Activated T-helper 17 cell treated with anti-CD3 and anti-CD28 coated beads, Interleukin-2, amount 50 U/mL, for 72 hours (primary cell): ENCODE results near the gene CUL9. TPM values are rescaled to one million over a fixed set of nuclear protein-coding genes. Genes with fewer than 3 reads are reported as not detected.

Experiments used
- ATAC-seq: fragments of 150-1000 bp; cut with Tn5 transposase; replicated peaks from 2 replicates; pipeline ENCODE4 v1.10.0; 2021; ENCODE audit warnings: mild to moderate bottlenecking, moderate library complexity
- H3K27ac Mint-ChIP-seq: one replicate; pipeline ENCODE4 v1.8.0; 2022; ENCODE audit warnings: mixed read lengths
- H3K27me3 Mint-ChIP-seq: one replicate; pipeline ENCODE4 v1.8.0; 2022; ENCODE audit warnings: mixed read lengths
- H3K36me3 Mint-ChIP-seq: one replicate; pipeline ENCODE4 v1.8.0; 2022; ENCODE audit warnings: low read depth, mild to moderate bottlenecking, mixed read lengths
- H3K4me1 Mint-ChIP-seq: one replicate; pipeline ENCODE4 v1.8.0; 2022; ENCODE audit warnings: mixed read lengths
- H3K4me3 Mint-ChIP-seq: one replicate; pipeline ENCODE4 v1.8.0; 2022; ENCODE audit warnings: mild to moderate bottlenecking, mixed read lengths
- H3K9me3 Mint-ChIP-seq: one replicate; pipeline ENCODE4 v1.8.0; 2022; ENCODE audit warnings: mixed read lengths
- total RNA-seq, 2 donors: library from RNA; stranded (reverse); gene quantifications; one replicate each; pipeline ENCODE4 v1.2.3, GENCODE V29; 2022

CUL9 gene
- total RNA-seq, 2 donors from 2014 or later, result 40.7 to 44.9 TPM

- no peaks in the 10 kb centered on the region for H3K27me3 Mint-ChIP-seq
- H3K36me3 Mint-ChIP-seq, result peaks cover 57% of the 10 kb centered on the region
- H3K4me1 Mint-ChIP-seq, result no peaks in the 10 kb centered on the region
- peak overlapping the region; percentile 22 for H3K27ac Mint-ChIP-seq
- no peak overlapping the region for H3K4me3 Mint-ChIP-seq
- no peak for ATAC-seq
- H3K9me3 Mint-ChIP-seq, result no peaks in the 10 kb centered on the region
Measured at GRCh38 chr6:43202451-43202850, 20.5 kb downstream of the CUL9 start.

- H3K4me3 Mint-ChIP-seq, result no peak overlapping the region
- no peaks in the 10 kb centered on the region for H3K27me3 Mint-ChIP-seq
- no peak overlapping the region for H3K27ac Mint-ChIP-seq
- H3K4me1 Mint-ChIP-seq, result no peaks in the 10 kb centered on the region
- H3K36me3 Mint-ChIP-seq, result peaks cover 52% of the 10 kb centered on the region
- ATAC-seq, result no peak
- no peaks in the 10 kb centered on the region for H3K9me3 Mint-ChIP-seq
Measured at GRCh38 chr6:43203029-43203717, 21.2 kb downstream of the CUL9 start.

GRCh38 chr6:43203718-43204095 is 21.7 kb downstream of the CUL9 start:
- no peaks in the 10 kb centered on the region for H3K4me1 Mint-ChIP-seq
- peak overlapping the region; percentile 10 for H3K27ac Mint-ChIP-seq
- H3K9me3 Mint-ChIP-seq, result no peaks in the 10 kb centered on the region
- no peaks in the 10 kb centered on the region for H3K27me3 Mint-ChIP-seq
- H3K36me3 Mint-ChIP-seq, result peaks cover 50% of the 10 kb centered on the region
- no peak for ATAC-seq
- H3K4me3 Mint-ChIP-seq, result no peak overlapping the region

GRCh38 chr6:43204271-43205105 is 22.5 kb downstream of the CUL9 start:
- no peak for ATAC-seq
- no peaks in the 10 kb centered on the region for H3K9me3 Mint-ChIP-seq
- no peak overlapping the region for H3K4me3 Mint-ChIP-seq
- H3K27ac Mint-ChIP-seq, result peak overlapping the region; percentile 10
- peaks cover 42% of the 10 kb centered on the region for H3K36me3 Mint-ChIP-seq
- H3K27me3 Mint-ChIP-seq, result no peaks in the 10 kb centered on the region
- no peaks in the 10 kb centered on the region for H3K4me1 Mint-ChIP-seq

GRCh38 chr6:43205849-43206248 is 23.9 kb downstream of the CUL9 start:
- Mint-ChIP-seq H3K9me3 (no peaks in the 10 kb centered on the region), H3K36me3 (peaks cover 30% of the 10 kb centered on the region)
- no peak for ATAC-seq

GRCh38 chr6:43207286-43207685 is 25.3 kb downstream of the CUL9 start:
- no peak overlapping the region for H3K4me3 Mint-ChIP-seq
- H3K36me3 Mint-ChIP-seq, result peaks cover 25% of the 10 kb centered on the region
- no peaks in the 10 kb centered on the region for H3K4me1 Mint-ChIP-seq
- no peak for ATAC-seq
- H3K9me3 Mint-ChIP-seq, result no peaks in the 10 kb centered on the region
- no peak overlapping the region for H3K27ac Mint-ChIP-seq
- no peaks in the 10 kb centered on the region for H3K27me3 Mint-ChIP-seq

More at GRCh38 chr6:43205849-43206248, 23.9 kb downstream of the CUL9 start:
- Mint-ChIP-seq H3K27ac (peak overlapping the region; percentile 24), H3K27me3 (no peaks in the 10 kb centered on the region), H3K4me1 (no peaks in the 10 kb centered on the region), H3K4me3 (no peak overlapping the region)

GRCh38 chr6:43211955-43212354 is 30.0 kb downstream of the CUL9 start:
- Mint-ChIP-seq H3K36me3 (peaks cover 12% of the 10 kb centered on the region), H3K27ac (no peak overlapping the region), H3K4me3 (no peak overlapping the region), H3K9me3 (no peaks in the 10 kb centered on the region), H3K27me3 (no peaks in the 10 kb centered on the region), H3K4me1 (no peaks in the 10 kb centered on the region)
- ATAC-seq, result no peak

GRCh38 chr6:43213431-43213830 is 31.4 kb downstream of the CUL9 start:
- H3K4me3 Mint-ChIP-seq, result no peak overlapping the region
- no peaks in the 10 kb centered on the region for H3K27me3 Mint-ChIP-seq
- no peak for ATAC-seq
- no peaks in the 10 kb centered on the region for H3K4me1 Mint-ChIP-seq
- no peaks in the 10 kb centered on the region for H3K9me3 Mint-ChIP-seq
- no peak overlapping the region for H3K27ac Mint-ChIP-seq
- H3K36me3 Mint-ChIP-seq, result peaks cover 22% of the 10 kb centered on the region

- Mint-ChIP-seq H3K4me3 (no peak overlapping the region), H3K27ac (no peak overlapping the region), H3K4me1 (no peaks in the 10 kb centered on the region), H3K9me3 (no peaks in the 10 kb centered on the region), H3K36me3 (peaks cover 37% of the 10 kb centered on the region), H3K27me3 (no peaks in the 10 kb centered on the region)
- ATAC-seq, result no peak
Measured at GRCh38 chr6:43215066-43215465, 33.1 kb downstream of the CUL9 start.

GRCh38 chr6:43216200-43216599 is 34.2 kb downstream of the CUL9 start:
- Mint-ChIP-seq H3K27me3 (no peaks in the 10 kb centered on the region), H3K27ac (no peak overlapping the region), H3K36me3 (peaks cover 42% of the 10 kb centered on the region), H3K4me1 (no peaks in the 10 kb centered on the region), H3K9me3 (no peaks in the 10 kb centered on the region), H3K4me3 (no peak overlapping the region)
- ATAC-seq, result no peak

GRCh38 chr6:43217351-43217750 is 35.4 kb downstream of the CUL9 start:
- Mint-ChIP-seq H3K4me3 (no peak overlapping the region), H3K36me3 (peaks cover 51% of the 10 kb centered on the region), H3K4me1 (no peaks in the 10 kb centered on the region), H3K27ac (no peak overlapping the region), H3K9me3 (no peaks in the 10 kb centered on the region), H3K27me3 (no peaks in the 10 kb centered on the region)
- no peak for ATAC-seq

GRCh38 chr6:43219119-43219518 is 37.1 kb downstream of the CUL9 start:
- Mint-ChIP-seq H3K36me3 (peaks cover 64% of the 10 kb centered on the region), H3K27ac (peak overlapping the region; percentile 3), H3K4me1 (peaks cover 7% of the 10 kb centered on the region), H3K4me3 (no peak overlapping the region), H3K27me3 (no peaks in the 10 kb centered on the region), H3K9me3 (no peaks in the 10 kb centered on the region)
- no peak for ATAC-seq

- peaks cover 71% of the 10 kb centered on the region for H3K36me3 Mint-ChIP-seq
- peak overlapping the region; percentile 3 for H3K27ac Mint-ChIP-seq
- no peak overlapping the region for H3K4me3 Mint-ChIP-seq
- no peaks in the 10 kb centered on the region for H3K27me3 Mint-ChIP-seq
- peaks cover 12% of the 10 kb centered on the region for H3K4me1 Mint-ChIP-seq
- no peaks in the 10 kb centered on the region for H3K9me3 Mint-ChIP-seq
- ATAC-seq, result no peak
Measured at GRCh38 chr6:43219814-43220213, 37.8 kb downstream of the CUL9 start.

GRCh38 chr6:43220439-43220951 is 38.5 kb downstream of the CUL9 start:
- peak overlapping the region; percentile 79 for H3K27ac Mint-ChIP-seq
- peaks cover 16% of the 10 kb centered on the region for H3K4me1 Mint-ChIP-seq
- no peak for ATAC-seq

More at GRCh38 chr6:43220439-43220951, 38.5 kb downstream of the CUL9 start:
- Mint-ChIP-seq H3K36me3 (peaks cover 76% of the 10 kb centered on the region), H3K27me3 (no peaks in the 10 kb centered on the region), H3K9me3 (no peaks in the 10 kb centered on the region), H3K4me3 (no peak overlapping the region)
